ENCODE measurements around the gene ATP1A2.

ATP1A2 gene

DNA sequence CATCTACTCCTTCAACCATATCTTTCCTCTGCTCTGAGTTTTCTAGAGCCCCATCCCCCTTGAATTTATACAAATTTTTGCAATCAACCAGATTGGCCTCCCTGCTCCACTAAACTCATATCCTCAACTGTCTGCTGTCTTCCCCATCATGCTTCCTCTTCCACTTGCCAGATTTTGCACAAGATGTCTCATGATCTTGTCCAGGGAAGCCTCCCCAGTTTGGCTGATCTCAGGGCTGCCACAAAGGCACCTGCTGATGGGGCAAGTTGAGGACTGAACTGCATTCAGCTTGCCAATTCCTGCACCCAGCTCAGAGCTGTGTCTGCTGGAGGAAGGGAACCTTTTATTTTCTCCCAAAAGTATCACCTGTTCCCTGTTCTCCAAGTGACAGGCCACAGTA, 38.1 kb upstream of the ATP1A2 start:
- no peak for DNase-seq
- TF ChIP-seq, protein P1, sequence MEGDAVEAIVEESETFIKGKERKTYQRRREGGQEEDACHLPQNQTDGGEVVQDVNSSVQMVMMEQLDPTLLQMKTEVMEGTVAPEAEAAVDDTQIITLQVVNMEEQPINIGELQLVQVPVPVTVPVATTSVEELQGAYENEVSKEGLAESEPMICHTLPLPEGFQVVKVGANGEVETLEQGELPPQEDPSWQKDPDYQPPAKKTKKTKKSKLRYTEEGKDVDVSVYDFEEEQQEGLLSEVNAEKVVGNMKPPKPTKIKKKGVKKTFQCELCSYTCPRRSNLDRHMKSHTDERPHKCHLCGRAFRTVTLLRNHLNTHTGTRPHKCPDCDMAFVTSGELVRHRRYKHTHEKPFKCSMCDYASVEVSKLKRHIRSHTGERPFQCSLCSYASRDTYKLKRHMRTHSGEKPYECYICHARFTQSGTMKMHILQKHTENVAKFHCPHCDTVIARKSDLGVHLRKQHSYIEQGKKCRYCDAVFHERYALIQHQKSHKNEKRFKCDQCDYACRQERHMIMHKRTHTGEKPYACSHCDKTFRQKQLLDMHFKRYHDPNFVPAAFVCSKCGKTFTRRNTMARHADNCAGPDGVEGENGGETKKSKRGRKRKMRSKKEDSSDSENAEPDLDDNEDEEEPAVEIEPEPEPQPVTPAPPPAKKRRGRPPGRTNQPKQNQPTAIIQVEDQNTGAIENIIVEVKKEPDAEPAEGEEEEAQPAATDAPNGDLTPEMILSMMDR (IDR thresholded peaks at IDR 0.05): no peak
- Histone ChIP-seq H3K27ac (no peak overlapping the region), H3K27me3 (peaks cover 0 to 13% of the 10 kb centered on the region in 2 donors), H3K36me3 (no peaks in the 10 kb centered on the region), H3K9me3 (no peaks in the 10 kb centered on the region), H3K4me1 (peaks cover 0 to 14% (median 10%) of the 10 kb centered on the region in 4 donors), H3K4me3 (no peak overlapping the region)
- intact Hi-C loops (cut with DNase I; ENCODE audit: low total_unique reads): no loop called here

DNA sequence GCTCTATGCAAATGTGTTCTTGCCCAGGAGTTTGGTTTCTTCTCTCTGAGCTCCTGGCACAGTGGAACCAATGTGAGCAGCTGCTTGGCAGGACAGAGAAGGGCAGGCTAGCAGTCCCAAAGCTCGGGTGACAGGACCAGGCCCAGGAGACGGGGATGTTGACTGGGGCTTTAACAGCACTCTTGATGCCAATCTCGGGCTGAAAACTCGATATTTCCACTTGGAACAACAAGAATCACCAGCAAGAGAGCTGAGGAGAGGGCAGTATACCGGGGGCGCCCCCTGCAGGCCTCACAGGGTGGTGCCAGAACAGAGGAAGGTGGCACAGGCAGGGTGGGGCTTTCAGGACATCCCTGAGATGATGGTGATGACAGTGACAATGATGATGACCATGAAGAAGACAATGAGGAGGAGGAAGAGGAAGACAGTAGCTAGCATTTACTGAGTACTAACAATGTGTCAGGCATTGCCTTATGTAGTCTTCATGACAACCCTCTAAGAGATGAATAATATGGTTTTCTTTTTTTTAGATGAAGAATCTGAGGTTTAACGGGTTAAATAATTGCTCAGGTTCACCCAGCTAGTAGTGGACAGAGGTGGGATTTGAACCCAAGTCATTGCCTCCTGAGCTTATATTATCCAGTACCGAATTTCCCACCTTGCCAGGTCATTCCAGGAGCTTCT, 36.9 kb upstream of the ATP1A2 start:
- DNase-seq: no peak
- H3K4me1 ChIP-seq: peaks cover 0 to 14% (median 11%) of the 10 kb centered on the region in 4 donors
- H3K4me3 ChIP-seq: no peak overlapping the region
- no peaks in the 10 kb centered on the region for H3K36me3 ChIP-seq
- H3K27ac ChIP-seq: no peak overlapping the region
- H3K9me3 ChIP-seq: no peaks in the 10 kb centered on the region
- intact Hi-C loops (cut with DNase I; ENCODE audit: low total_unique reads): no loop called here
- peaks cover 0 to 16% of the 10 kb centered on the region in 2 donors for H3K27me3 ChIP-seq
- TF ChIP-seq, protein P1 (IDR thresholded peaks at IDR 0.05): peak; percentile 48 to 55

DNA sequence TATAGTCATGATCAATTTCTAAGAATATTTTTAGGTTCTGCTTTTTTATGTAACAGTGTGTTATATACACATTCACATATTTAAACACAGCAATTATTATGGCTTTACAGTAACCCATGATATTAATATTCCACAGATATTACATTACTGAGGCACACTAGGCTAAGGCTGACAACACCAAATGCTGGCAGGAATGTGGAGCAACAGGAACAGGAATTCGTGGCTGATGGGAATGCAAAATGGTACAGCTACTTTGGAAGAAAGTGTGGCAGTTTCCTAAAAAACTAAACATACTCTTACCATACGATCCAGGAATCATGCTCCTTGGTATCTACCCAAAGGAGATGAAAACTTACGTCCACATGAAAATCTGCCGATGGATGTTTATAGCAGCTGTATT, 36.1 kb upstream of the ATP1A2 start:
- Histone ChIP-seq H3K27ac (no peak overlapping the region), H3K4me3 (no peak overlapping the region)

DNA sequence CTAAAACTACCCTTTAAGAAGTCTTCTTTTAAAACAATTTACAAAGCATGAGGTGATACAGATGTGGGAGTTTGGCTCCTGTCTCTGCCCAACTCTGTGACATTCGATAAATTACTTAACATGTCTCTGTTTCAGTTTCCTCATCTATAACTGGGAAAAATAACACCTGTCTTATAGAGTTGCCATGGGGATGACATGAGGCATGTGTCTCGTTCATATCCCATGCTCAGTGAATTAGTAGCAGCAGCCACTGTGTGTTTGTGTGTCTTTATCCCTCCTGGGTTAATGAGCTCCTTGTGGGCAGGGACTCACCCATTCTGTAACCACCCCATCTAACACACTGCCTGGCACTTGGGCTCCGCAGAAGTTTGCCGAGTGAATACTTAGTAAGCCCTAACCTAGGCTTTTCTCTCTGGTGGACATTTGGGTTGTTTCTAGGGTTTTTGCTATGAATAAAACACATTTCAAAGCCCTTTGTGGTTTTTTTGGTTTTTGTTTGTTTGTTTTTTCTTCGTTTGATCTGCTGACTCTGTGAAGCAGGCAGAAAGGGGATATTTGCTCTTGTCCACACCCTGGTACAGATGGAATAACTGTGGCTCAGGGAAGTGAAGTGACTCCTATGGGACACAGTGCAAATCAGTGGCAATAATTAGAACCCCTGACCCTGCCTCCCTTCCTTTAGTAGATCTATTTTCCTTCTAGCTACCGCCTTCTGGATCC, 35.0 kb upstream of the ATP1A2 start:
- intact Hi-C loops (cut with DNase I; ENCODE audit: low total_unique reads): loop anchor here (5.0 kb wide), 1 partner anchor 158 kb away; no protein-coding TSS in a partner anchor
- Histone ChIP-seq H3K4me1 (peaks cover 0 to 33% (median 27%) of the 10 kb centered on the region in 4 donors), H3K27ac (peak overlapping the region in 1 of 2 donors; percentile 13), H3K9me3 (no peaks in the 10 kb centered on the region), H3K27me3 (peaks cover 0 to 16% of the 10 kb centered on the region in 2 donors), H3K4me3 (no peak overlapping the region), H3K36me3 (no peaks in the 10 kb centered on the region)
- no peak for DNase-seq
- TF ChIP-seq, protein P1 (IDR thresholded peaks at IDR 0.05): no peak

More for the DNA sequence above, 36.1 kb upstream of the ATP1A2 start:
- peaks cover 0 to 22% (median 16%) of the 10 kb centered on the region in 4 donors for H3K4me1 ChIP-seq
- TF ChIP-seq, protein P1 (IDR thresholded peaks at IDR 0.05): no peak
- no peak for DNase-seq
- intact Hi-C loops (cut with DNase I; ENCODE audit: low total_unique reads): no loop called here
- H3K36me3 ChIP-seq: no peaks in the 10 kb centered on the region
- no peaks in the 10 kb centered on the region for H3K9me3 ChIP-seq
- peaks cover 0 to 16% of the 10 kb centered on the region in 2 donors for H3K27me3 ChIP-seq

DNA sequence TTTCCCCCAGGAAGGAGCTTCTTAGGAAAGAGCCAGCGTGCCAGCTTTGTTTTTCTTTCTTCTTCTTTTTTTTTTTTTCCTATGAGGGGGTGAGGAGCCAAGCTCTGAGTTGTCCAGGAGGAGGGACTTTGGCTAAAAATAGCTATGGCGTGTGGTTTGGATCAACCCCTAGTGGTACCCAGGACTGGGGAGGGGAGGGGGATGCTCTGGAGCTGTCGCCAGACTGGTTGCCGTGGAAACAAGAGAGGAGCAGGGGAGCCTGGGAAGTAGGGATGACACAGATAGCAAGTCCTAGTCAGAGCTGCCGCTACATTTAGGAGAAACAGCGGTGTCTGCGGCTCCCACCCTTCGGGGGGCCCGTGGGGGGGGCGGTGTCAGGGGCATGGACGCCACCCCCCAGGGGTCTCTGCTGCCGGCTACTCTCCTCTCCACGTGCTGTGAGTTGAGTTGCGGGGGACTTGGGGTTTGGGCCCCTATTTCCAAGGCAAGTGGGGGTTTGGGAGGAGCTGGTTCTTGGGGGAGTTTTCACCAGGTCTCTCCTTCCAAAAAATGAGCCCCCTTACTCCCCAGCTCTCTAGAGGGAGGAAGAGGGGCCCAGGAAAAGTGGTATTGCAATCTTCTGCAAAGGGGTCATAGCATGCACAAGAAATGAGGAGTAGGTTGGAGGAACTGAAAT, 34.2 kb upstream of the ATP1A2 start, which contains the start of gene KCNJ9:
KCNJ9 (plus strand) TSS at position 278 of the 676 bp plus-strand sequence. CDS start 2,493 bp downstream, outside the sequence.
- DNase-seq: no peak
- H3K27me3 ChIP-seq: peaks cover 0 to 16% of the 10 kb centered on the region in 2 donors
- TF ChIP-seq, protein P1 (IDR thresholded peaks at IDR 0.05): no peak
- no peak within 1 kb of the TSS for H3K4me3 ChIP-seq
- intact Hi-C loops (cut with DNase I; ENCODE audit: low total_unique reads): loop anchor here (5.0 kb wide), 1 partner anchor 159 kb away; no protein-coding TSS in a partner anchor
- H3K36me3 ChIP-seq: no peaks in the 10 kb centered on the region
- H3K4me1 ChIP-seq: peaks cover 0 to 41% (median 34%) of the 10 kb centered on the region in 4 donors
- H3K27ac ChIP-seq: peak within 1 kb of the TSS in 1 of 2 donors; percentile 13
- no peaks in the 10 kb centered on the region for H3K9me3 ChIP-seq
